HG03064 (cell line): ENCODE results near the gene OR5AR1.
"Not testable (repeated sequence)": the region's sequence is repeated elsewhere in the genome, so short reads cannot be mapped to it uniquely, and the experiment has no call there.

Experiments
- ATAC-seq: cut with Tn5 transposase; IDR thresholded peaks from one replicate; pipeline ENCODE4 v1.9.1; 2021; ENCODE audit warnings: low read depth; ENCODE audit not compliant: unreplicated experiment

OR5AR1 gene

DNA sequence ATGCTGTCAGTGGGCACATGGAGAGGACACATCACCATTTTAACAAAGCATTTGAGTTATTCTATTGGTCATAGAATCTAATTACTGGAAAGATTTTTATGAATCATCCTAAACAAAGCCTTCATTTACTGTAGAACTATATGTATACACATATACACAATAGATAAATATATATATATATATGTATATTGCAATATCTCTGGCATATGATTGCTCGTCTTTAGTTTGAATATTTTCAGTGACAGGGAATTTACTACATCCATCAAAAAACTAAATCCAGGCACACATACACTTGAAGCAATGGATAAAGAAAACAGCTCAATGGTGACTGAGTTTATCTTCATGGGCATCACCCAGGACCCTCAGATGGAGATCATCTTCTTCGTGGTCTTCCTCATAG lies at the start of gene OR5AR1:
Gene OR5AR1, plus strand, starts transcription at position 301 of the 400 bp plus-strand sequence. Its CDS starts 0 bp downstream, at position 301.
- ATAC-seq: no peak

- no peak for ATAC-seq
Measured at GRCh38 chr11:56624661-56625110, 38.8 kb upstream of the OR5AR1 start.

DNA sequence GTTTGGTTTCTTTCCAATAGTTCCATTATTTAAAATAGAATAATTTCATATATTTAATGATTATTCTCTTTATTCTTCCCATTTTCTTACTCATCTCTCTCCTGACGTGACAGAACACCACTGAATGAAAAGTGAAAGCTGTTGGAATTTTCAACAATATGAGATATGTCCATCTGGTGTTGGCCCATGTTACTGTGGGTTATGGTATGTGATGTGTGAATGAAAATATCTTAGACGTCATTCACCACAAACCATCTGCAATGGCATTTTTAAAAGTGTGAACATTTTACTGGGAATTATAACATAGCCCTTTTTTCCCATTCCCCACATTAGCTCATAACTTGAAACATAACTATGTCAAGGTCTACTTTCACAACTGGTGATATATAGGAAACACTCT lies 37.5 kb upstream of the OR5AR1 start:
- ATAC-seq: no peak

- ATAC-seq: no peak
Measured at GRCh38 chr11:56632329-56632728, 31.2 kb upstream of the OR5AR1 start.

- no peak for ATAC-seq
Measured at GRCh38 chr11:56636861-56637260, 26.6 kb upstream of the OR5AR1 start.

- no peak for ATAC-seq
Measured at GRCh38 chr11:56637500-56637899, 26.0 kb upstream of the OR5AR1 start.

DNA sequence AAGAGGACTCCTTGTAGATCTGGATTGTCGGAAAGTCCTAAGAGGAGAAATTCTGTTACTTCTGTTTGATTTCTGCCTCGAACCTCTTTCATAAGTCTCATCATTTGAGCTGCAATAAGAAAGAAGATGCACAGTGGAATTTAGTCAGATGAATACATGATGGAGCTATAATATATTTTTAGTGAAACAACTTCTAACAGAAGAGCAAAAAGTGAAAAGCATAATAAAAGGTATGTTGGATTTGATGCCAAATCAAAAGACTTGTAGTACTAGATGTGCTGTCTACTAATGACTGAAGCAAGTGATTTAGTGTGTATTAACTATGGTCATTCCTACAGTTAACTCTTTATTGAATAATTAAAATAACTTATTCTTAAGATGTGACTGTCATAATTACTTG lies 21.1 kb upstream of the OR5AR1 start, which contains the start of gene OR5AP2:
Gene OR5AP2, minus strand, starts transcription at position 101 of the 400 bp plus-strand sequence. Its CDS starts 0 bp downstream, at position 101.
- no peak for ATAC-seq

GRCh38 chr11:56659755-56660154 lies 3.7 kb upstream of the OR5AR1 start:
- no peak for ATAC-seq

DNA sequence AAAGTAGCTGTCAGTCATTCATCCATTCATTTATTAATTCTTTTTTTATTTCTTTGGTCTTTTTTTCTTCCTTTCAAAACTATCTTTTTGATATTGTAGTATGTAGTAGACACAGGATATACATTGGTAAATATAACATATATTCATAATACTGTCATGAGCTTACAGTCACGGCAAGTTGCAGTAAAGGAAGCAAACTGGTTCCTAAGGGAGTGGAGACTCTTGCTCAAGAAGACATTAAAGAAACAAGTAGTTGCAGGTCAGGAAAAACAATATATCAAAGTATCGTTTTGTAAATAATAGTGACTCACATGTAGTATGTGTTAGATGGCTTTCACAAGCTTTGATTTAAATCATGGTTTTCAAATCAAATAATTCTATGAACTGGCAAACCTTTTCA lies 7.5 kb downstream of the OR5AR1 start:
- ATAC-seq: no peak

DNA sequence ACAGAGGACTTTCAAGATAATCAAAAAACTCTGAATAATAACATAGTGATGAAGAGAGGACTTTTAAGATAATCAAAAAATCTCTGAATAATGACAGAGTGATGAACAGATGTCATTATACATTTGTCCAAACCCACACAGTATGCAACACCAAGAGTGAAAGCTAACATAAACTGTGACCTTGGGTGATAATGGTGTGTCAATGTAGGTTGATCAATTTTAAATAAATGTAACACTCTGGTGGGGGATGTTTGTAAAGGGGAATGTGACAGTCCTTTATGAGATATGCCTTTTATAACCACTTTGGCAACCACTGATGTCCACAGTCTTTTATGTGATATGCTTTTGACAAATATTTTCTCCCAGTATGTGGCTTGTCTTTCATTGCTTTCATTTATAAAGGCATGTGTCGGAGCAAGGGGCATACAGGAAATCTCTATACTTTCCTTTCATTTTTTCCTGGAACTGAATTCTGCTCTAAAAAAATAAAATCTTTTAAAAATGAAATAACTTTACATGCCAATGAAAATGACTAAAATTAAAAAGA lies 25.1 kb downstream of the OR5AR1 start:
- no peak for ATAC-seq

DNA sequence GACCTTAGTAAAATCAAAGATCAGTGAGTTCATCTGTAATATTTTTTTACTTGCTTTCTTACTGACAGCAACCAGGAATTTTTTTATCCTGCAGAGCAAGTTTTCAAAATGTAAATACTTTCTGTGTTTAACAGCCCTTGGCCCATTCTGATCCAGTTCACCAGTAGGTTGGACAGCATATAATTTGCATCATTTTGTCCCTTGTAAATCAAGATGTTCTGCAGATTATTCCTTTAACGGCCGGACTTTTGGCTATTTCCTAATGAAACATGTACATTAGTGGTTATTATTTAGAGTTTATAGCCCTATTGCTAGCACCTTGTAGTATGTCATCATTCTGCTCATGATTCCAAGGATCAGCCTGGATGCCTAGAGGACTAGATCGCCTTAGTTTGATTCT lies 27.7 kb downstream of the OR5AR1 start:
- not testable (repeated sequence) for ATAC-seq

- no peak for ATAC-seq
Measured at GRCh38 chr11:56693428-56693827, 29.9 kb downstream of the OR5AR1 start.

DNA sequence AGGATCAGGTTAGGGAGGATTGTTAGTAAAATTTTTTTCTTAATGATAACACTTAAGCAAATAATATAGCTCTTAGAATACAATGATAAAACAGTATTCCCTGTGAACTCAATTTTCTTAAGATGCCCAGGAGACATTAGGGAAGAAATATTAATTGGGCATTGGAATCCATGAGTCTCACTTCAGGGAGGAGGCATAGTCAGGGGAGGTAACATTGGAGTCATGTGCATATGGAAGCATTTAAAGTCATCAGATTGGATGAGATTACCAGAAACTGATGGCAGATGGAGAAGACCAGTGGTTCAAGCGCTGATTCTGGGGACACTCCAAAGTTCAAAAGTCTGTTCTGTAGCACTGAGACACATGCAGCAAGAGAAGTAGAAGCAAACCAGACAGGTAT lies 35.3 kb downstream of the OR5AR1 start, which contains the start of gene OR9G1:
Gene OR9G1, plus strand, starts transcription at position 301 of the 400 bp plus-strand sequence. CDS start 1,293 bp downstream, outside the sequence.
- no peak for ATAC-seq

DNA sequence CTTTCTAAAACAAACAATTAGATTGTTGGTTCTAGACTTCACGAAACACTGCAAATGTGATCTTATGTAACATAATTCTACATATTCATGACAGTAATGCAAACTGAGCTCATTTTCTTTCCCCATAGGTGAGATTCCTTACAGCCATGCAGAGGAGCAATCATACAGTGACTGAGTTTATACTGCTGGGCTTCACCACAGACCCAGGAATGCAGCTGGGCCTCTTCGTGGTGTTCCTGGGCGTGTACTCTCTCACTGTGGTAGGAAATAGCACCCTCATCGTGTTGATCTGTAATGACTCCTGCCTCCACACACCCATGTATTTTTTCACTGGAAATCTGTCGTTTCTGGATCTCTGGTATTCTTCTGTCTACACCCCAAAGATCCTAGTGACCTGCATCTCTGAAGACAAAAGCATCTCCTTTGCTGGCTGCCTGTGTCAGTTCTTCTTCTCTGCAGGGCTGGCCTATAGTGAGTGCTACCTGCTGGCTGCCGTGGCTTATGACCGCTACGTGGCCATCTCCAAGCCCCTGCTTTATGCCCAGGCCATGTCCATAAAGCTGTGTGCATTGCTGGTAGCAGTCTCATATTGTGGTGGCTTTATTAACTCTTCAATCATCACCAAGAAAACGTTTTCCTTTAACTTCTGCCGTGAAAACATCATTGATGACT lies 36.9 kb downstream of the OR5AR1 start:
- ATAC-seq: no peak

- ATAC-seq: no peak
Measured at GRCh38 chr11:56700914-56701485, 37.5 kb downstream of the OR5AR1 start.

- no peak for ATAC-seq
Measured at GRCh38 chr11:56705784-56706396, 42.4 kb downstream of the OR5AR1 start.

- no peak for ATAC-seq
Measured at GRCh38 chr11:56706486-56706885, 43.0 kb downstream of the OR5AR1 start.

- no peak for ATAC-seq
Measured at GRCh38 chr11:56714206-56714605, 50.7 kb downstream of the OR5AR1 start.
